SK-N-SH (cell line): Measurements from ENCODE around the gene SLC38A8. TPM values are rescaled to one million over a fixed set of nuclear protein-coding genes. Genes with fewer than 3 reads are reported as not detected.

ENCODE experiments used
- CTCF ChIA-PET: fragments of 300-600, 350-600 bp; formaldehyde crosslinking; extraction: SDS; loops from one replicate; lab custom pipeline; 2021; lab: Yijun Ruan, JAX
- POLR2A ChIA-PET: fragments of 350-600 bp; sonication (Branson Sonifier 250); formaldehyde crosslinking; extraction: SDS; loops from one replicate; lab custom pipeline; 2020; ENCODE audit warnings: antibody characterized with exemption, inconsistent platforms; lab: Yijun Ruan, JAX
- DNase-seq: peaks from one replicate; pipeline ENCODE4 v3.0.0; 2012
- H2AFZ ChIP-seq: fragments of 200-600 bp; sonication (generic); 2 replicates; pipeline ENCODE4 v1.8.1; 2016; ENCODE audit warnings: antibody characterized with exemption, mild to moderate bottlenecking, low read depth
- H3F3A ChIP-seq: fragments of 200-600 bp; sonication (generic); replicated peaks from 2 replicates; pipeline ENCODE3; 2016; ENCODE audit warnings: antibody characterized with exemption, mild to moderate bottlenecking; ENCODE audit not compliant: insufficient read depth
- H3K27ac ChIP-seq, 2 experiments: fragments of 200-500 bp in 1 of 2; fragments of 200-600 bp in 1 of 2; sonication (Bioruptor generic) in 1 of 2; sonication (generic), shearing (Covaris generic) in 1 of 2; 2 replicates each; pipeline versions ENCODE4 v1.5.1 to v1.6.1; 2014 to 2016; ENCODE audit warnings: low read depth in 2 of 2, inconsistent platforms in 1 of 2, low read length in 1 of 2, mild to moderate bottlenecking in 1 of 2, mixed read lengths in 1 of 2
- H3K27me3 ChIP-seq: fragments of 200-600 bp; sonication (generic), shearing (Covaris generic); 2 replicates; pipeline ENCODE4 v1.6.1; 2016; ENCODE audit warnings: mixed run types; ENCODE audit not compliant: insufficient read depth
- H3K36me3 ChIP-seq, 2 experiments: fragments of 200-500 bp in 1 of 2; fragments of 200-600 bp in 1 of 2; sonication (Bioruptor generic) in 1 of 2; sonication (generic) in 1 of 2; replicated peaks in 1 of 2; 2 replicates each; pipeline versions ENCODE3 to v1.5.1; 2014 to 2016; ENCODE audit warnings: low read length in 1 of 2, mild to moderate bottlenecking in 1 of 2; ENCODE audit not compliant: insufficient read depth in 2 of 2, control insufficient read depth in 1 of 2
- H3K4me1 ChIP-seq, 2 experiments: fragments of 200-500 bp in 1 of 2; fragments of 200-600 bp in 1 of 2; sonication (Bioruptor generic) in 1 of 2; sonication (generic), shearing (Covaris generic) in 1 of 2; 2 replicates each; pipeline versions ENCODE4 v1.5.1 to v1.6.1; 2014 to 2016; ENCODE audit warnings: low read depth in 1 of 2, low read length in 1 of 2, mixed run types in 1 of 2; ENCODE audit not compliant: insufficient read depth in 2 of 2, control insufficient read depth in 1 of 2
- H3K4me2 ChIP-seq: fragments of 200-600 bp; sonication (generic), shearing (Covaris generic); 2 replicates; pipeline ENCODE4 v1.6.1; 2017; ENCODE audit warnings: mixed run types
- H3K4me3 ChIP-seq, 2 experiments: fragments of 200-500 bp in 1 of 2; fragments of 200-600 bp in 1 of 2; sonication (Bioruptor generic) in 1 of 2; sonication (generic), shearing (Covaris generic) in 1 of 2; 2 replicates each; pipeline versions ENCODE4 v1.5.1 to v1.8.1; 2014 to 2016; ENCODE audit warnings: low read depth in 2 of 2, inconsistent platforms in 1 of 2, low read length in 1 of 2, mild to moderate bottlenecking in 1 of 2, mixed read lengths in 1 of 2, moderate library complexity in 1 of 2
- H3K79me2 ChIP-seq: fragments of 200-600 bp; sonication (generic); 2 replicates; pipeline ENCODE4 v1.8.1; 2017; ENCODE audit warnings: mild to moderate bottlenecking; ENCODE audit not compliant: insufficient read depth
- H3K9ac ChIP-seq: fragments of 200-600 bp; sonication (generic); 2 replicates; pipeline ENCODE4 v1.6.1; 2017; ENCODE audit warnings: mixed run types
- H3K9me2 ChIP-seq: fragments of 200-600 bp; sonication (generic); 2 replicates; pipeline ENCODE4 v1.6.1; 2017; ENCODE audit warnings: mixed run types
- H3K9me3 ChIP-seq: fragments of 200-600 bp; sonication (generic); 2 replicates; pipeline ENCODE4 v1.6.1; 2017; ENCODE audit warnings: mixed run types, mild to moderate bottlenecking, moderate library complexity
- H4K20me1 ChIP-seq: fragments of 200-600 bp; sonication (generic); 2 replicates; pipeline ENCODE4 v1.6.1; 2017; ENCODE audit warnings: mild to moderate bottlenecking, mixed run types; ENCODE audit not compliant: insufficient read depth
- ELF1 ChIP-seq: IDR thresholded peaks from 2 replicates; pipeline ENCODE4 v1.4.0; 2012
- FOXJ3 ChIP-seq: sonication (generic); formaldehyde crosslinking; IDR thresholded peaks from 2 replicates; pipeline ENCODE4 v1.5.1; 2020; ENCODE audit warnings: mild to moderate bottlenecking, missing genetic modification reagents
- GATA2 ChIP-seq: sonication (generic); formaldehyde crosslinking; IDR thresholded peaks from 2 replicates; pipeline ENCODE4 v1.5.0; 2020; ENCODE audit warnings: mild to moderate bottlenecking, missing genetic modification reagents
- NFIC ChIP-seq: IDR thresholded peaks from 2 replicates; pipeline ENCODE4 v1.4.0; 2012; ENCODE audit warnings: borderline replicate concordance
- PBX3 ChIP-seq: IDR thresholded peaks from 2 replicates; pipeline ENCODE4; 2012
- RAD21 ChIP-seq: IDR thresholded peaks from 2 replicates; pipeline ENCODE4 v1.6.1; 2012; ENCODE audit warnings: mild to moderate bottlenecking, low read length
- SMC3 ChIP-seq: IDR thresholded peaks from 2 replicates; pipeline ENCODE4 v1.6.1; 2012; ENCODE audit warnings: low read depth, low read length, improper control_type of control experiment
- TAF1 ChIP-seq: IDR thresholded peaks from 2 replicates; pipeline ENCODE4 v1.6.1; 2012; ENCODE audit warnings: low read depth, mild to moderate bottlenecking, low read length, moderate library complexity, borderline replicate concordance
- TCF12 ChIP-seq: IDR thresholded peaks from 2 replicates; pipeline ENCODE4 v1.4.0; 2012
- YY1 ChIP-seq: IDR thresholded peaks from 2 replicates; pipeline ENCODE4 v1.4.0; 2012; ENCODE audit warnings: low read depth, mild to moderate bottlenecking
- WGBS: methylation state at CpG from one replicate; pipeline ENCODE4 v1.1.6; 2017; ENCODE audit warnings: low lambda C conversion rate; 5-methylcytosine and 5-hydroxymethylcytosine counted together
- polyA plus RNA-seq, 3 experiments: library from polyadenylated mRNA; depleted of rRNA; stranded (reverse); fragments of >200 nt; gene quantifications; 2 replicates each; pipeline ENCODE4 v1.2.3, GENCODE V29; 2012
- TF ChIP-seq, protein P1 (sequence below): fragments of 150-350 bp; IDR thresholded peaks from 2 replicates; pipeline ENCODE4 v1.6.1; 2016; ENCODE audit warnings: mild to moderate bottlenecking, low read depth, low read length
- TF ChIP-seq, protein P2 (sequence below): IDR thresholded peaks from 2 replicates; pipeline ENCODE4 v1.4.0; 2012; ENCODE audit warnings: low read depth
- TF ChIP-seq, protein P3 (sequence below): IDR thresholded peaks from 2 replicates; pipeline ENCODE4 v1.6.1; 2012; ENCODE audit warnings: mild to moderate bottlenecking, low read depth, low read length, moderate library complexity
- TF ChIP-seq, protein P4 (sequence below): IDR thresholded peaks from 2 replicates; pipeline ENCODE4 v1.4.0; 2012; ENCODE audit warnings: low read depth, borderline replicate concordance

SLC38A8 gene
- polyA plus RNA-seq, 1 of the 3 experiments (the other 2 are of a cell fraction) = not detected

DNA sequence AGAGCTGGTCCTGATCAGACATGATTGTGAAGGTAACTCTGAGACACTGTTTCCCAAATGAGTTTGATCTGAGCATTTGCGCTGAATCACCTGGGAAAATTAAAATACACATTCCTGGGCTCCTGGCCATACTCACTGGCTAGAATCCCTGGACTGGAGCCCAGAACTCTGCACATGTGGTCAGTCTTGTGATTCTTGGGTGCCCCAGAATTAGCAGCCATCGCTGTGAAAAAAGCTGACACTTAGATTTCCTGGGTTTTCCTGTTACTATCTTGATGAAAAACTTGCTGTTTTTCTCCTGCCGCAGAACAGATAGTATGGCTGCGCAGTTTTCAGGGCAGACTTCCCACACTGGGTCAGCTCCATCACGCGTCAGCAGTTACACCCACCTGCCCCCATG, 50.0 kb downstream of the SLC38A8 start (continued):
- TF ChIP-seq, protein P1, sequence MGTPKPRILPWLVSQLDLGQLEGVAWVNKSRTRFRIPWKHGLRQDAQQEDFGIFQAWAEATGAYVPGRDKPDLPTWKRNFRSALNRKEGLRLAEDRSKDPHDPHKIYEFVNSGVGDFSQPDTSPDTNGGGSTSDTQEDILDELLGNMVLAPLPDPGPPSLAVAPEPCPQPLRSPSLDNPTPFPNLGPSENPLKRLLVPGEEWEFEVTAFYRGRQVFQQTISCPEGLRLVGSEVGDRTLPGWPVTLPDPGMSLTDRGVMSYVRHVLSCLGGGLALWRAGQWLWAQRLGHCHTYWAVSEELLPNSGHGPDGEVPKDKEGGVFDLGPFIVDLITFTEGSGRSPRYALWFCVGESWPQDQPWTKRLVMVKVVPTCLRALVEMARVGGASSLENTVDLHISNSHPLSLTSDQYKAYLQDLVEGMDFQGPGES = no peak
- TF ChIP-seq, protein P2, sequence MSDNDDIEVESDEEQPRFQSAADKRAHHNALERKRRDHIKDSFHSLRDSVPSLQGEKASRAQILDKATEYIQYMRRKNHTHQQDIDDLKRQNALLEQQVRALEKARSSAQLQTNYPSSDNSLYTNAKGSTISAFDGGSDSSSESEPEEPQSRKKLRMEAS = 0 out of 2 replicates have a peak, but pooled peaks have one; percentile 24

- H4K20me1 ChIP-seq = no peaks in the 10 kb centered on the region
- no peaks in the 10 kb centered on the region for H3K36me3 ChIP-seq
- CTCF ChIA-PET = interaction anchor here (1.5 kb wide), 1 partner anchor 73 kb away, joined by 7 read pairs; no protein-coding TSS in a partner anchor
- H3K9ac ChIP-seq = no peak overlapping the region
- H3K27ac ChIP-seq = no peak overlapping the region
- no peaks in the 10 kb centered on the region for H3K9me3 ChIP-seq
- POLR2A ChIA-PET = no interaction called here
- no peak overlapping the region for H2AFZ ChIP-seq
- H3K79me2 ChIP-seq = no peaks in the 10 kb centered on the region
- peaks cover 12% of the 10 kb centered on the region; the same call in 1 of the 2 replicates for H3K27me3 ChIP-seq
- H3K4me1 ChIP-seq = peaks cover 0 to 12% of the 10 kb centered on the region in 2 experiments; a peak in 1 of 4 replicates
- TF ChIP-seq FOXJ3 (CRISPR knock-in tag) (no peak), ELF1 (no peak), NFIC (no peak), TCF12 (no peak), PBX3 (no peak), SMC3 (no peak), RAD21 (no peak), YY1 (no peak), TAF1 (no peak), GATA2 (CRISPR knock-in tag) (no peak)
- TF ChIP-seq, protein P3, sequence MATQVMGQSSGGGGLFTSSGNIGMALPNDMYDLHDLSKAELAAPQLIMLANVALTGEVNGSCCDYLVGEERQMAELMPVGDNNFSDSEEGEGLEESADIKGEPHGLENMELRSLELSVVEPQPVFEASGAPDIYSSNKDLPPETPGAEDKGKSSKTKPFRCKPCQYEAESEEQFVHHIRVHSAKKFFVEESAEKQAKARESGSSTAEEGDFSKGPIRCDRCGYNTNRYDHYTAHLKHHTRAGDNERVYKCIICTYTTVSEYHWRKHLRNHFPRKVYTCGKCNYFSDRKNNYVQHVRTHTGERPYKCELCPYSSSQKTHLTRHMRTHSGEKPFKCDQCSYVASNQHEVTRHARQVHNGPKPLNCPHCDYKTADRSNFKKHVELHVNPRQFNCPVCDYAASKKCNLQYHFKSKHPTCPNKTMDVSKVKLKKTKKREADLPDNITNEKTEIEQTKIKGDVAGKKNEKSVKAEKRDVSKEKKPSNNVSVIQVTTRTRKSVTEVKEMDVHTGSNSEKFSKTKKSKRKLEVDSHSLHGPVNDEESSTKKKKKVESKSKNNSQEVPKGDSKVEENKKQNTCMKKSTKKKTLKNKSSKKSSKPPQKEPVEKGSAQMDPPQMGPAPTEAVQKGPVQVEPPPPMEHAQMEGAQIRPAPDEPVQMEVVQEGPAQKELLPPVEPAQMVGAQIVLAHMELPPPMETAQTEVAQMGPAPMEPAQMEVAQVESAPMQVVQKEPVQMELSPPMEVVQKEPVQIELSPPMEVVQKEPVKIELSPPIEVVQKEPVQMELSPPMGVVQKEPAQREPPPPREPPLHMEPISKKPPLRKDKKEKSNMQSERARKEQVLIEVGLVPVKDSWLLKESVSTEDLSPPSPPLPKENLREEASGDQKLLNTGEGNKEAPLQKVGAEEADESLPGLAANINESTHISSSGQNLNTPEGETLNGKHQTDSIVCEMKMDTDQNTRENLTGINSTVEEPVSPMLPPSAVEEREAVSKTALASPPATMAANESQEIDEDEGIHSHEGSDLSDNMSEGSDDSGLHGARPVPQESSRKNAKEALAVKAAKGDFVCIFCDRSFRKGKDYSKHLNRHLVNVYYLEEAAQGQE = no peak
- TF ChIP-seq, protein P4, sequence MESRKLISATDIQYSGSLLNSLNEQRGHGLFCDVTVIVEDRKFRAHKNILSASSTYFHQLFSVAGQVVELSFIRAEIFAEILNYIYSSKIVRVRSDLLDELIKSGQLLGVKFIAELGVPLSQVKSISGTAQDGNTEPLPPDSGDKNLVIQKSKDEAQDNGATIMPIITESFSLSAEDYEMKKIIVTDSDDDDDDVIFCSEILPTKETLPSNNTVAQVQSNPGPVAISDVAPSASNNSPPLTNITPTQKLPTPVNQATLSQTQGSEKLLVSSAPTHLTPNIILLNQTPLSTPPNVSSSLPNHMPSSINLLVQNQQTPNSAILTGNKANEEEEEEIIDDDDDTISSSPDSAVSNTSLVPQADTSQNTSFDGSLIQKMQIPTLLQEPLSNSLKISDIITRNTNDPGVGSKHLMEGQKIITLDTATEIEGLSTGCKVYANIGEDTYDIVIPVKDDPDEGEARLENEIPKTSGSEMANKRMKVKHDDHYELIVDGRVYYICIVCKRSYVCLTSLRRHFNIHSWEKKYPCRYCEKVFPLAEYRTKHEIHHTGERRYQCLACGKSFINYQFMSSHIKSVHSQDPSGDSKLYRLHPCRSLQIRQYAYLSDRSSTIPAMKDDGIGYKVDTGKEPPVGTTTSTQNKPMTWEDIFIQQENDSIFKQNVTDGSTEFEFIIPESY = no peak
- no peaks in the 10 kb centered on the region for H3K9me2 ChIP-seq
- no peak for DNase-seq
- no peaks in the 10 kb centered on the region for H3F3A ChIP-seq
- WGBS = 89% methylated on average over 6 of the region's 11 CpGs
- H3K4me2 ChIP-seq = no peak overlapping the region
- H3K4me3 ChIP-seq = no peak overlapping the region
Measured at GRCh38 chr16:83990492-83990891, 52.1 kb downstream of the SLC38A8 start.
